Caco-2 (cell line): Measurements from ENCODE around the gene PATJ. TPM values are rescaled to one million over a fixed set of nuclear protein-coding genes. Genes with fewer than 3 reads are reported as not detected.

Experiments used
- BruUV-seq: library from RNA; stranded (reverse); fragments of 400-500 nt; replicated peaks from 2 replicates; lab custom pipeline; 2021; lab: Mats Ljungman, UMichigan
- CTCF ChIA-PET: fragments of 300-600 bp; sonication (Branson Sonifier 250); formaldehyde crosslinking; loops from one replicate; lab custom pipeline; 2022; ENCODE audit warnings: antibody characterized with exemption; lab: Charles Lee
- POLR2A ChIA-PET: fragments of 300-600 bp; sonication (Branson Sonifier 250); formaldehyde crosslinking; loops from one replicate; lab custom pipeline; 2022; ENCODE audit warnings: antibody characterized with exemption; lab: Charles Lee
- DNase-seq, 2 experiments: peaks; one replicate each; pipeline versions ENCODE4 v3.0.0 to v3.0.0-alpha.2; 2020 to 2022
- H3K27me3 ChIP-seq: replicated peaks from 2 replicates; pipeline ENCODE4 v1.6.0; 2011; ENCODE audit warnings: low read length; ENCODE audit not compliant: control insufficient read depth, insufficient read depth
- H3K36me3 ChIP-seq: 2 replicates; pipeline ENCODE4 v1.5.1; 2011; ENCODE audit warnings: low read length; ENCODE audit not compliant: control insufficient read depth, insufficient read depth
- H3K4me1 ChIP-seq: fragments of 250-450 bp; sonication (Bioruptor Pico); 2 replicates; pipeline ENCODE4 v1.5.1; 2020; ENCODE audit warnings: mild to moderate bottlenecking
- H3K4me3 ChIP-seq: 2 replicates; pipeline ENCODE4 v1.5.1; 2011; ENCODE audit warnings: low read depth, mild to moderate bottlenecking, control low read depth, low read length
- H3K9me3 ChIP-seq: fragments of 250-450 bp; sonication (Bioruptor Pico); 2 replicates; pipeline ENCODE4 v1.5.1; 2020; ENCODE audit warnings: mild to moderate bottlenecking, moderate library complexity
- H3K27ac Mint-ChIP-seq: one replicate; pipeline ENCODE4 v1.8.0; 2022; ENCODE audit warnings: mixed read lengths; ENCODE audit not compliant: unreplicated experiment
- H3K27me3 Mint-ChIP-seq: one replicate; pipeline ENCODE4 v1.8.0; 2022; ENCODE audit warnings: mixed read lengths; ENCODE audit not compliant: insufficient read depth, unreplicated experiment
- H3K36me3 Mint-ChIP-seq: one replicate; pipeline ENCODE4 v1.8.0; 2022; ENCODE audit warnings: mild to moderate bottlenecking, mixed read lengths; ENCODE audit not compliant: insufficient read depth, unreplicated experiment
- H3K4me1 Mint-ChIP-seq: one replicate; pipeline ENCODE4 v1.8.0; 2022; ENCODE audit warnings: low read depth, mixed read lengths; ENCODE audit not compliant: unreplicated experiment
- H3K4me3 Mint-ChIP-seq: one replicate; pipeline ENCODE4 v1.8.0; 2022; ENCODE audit warnings: mild to moderate bottlenecking, moderate library complexity, mixed read lengths; ENCODE audit not compliant: unreplicated experiment
- H3K9me3 Mint-ChIP-seq: one replicate; pipeline ENCODE4 v1.8.0; 2022; ENCODE audit warnings: mixed read lengths; ENCODE audit not compliant: unreplicated experiment
- CTCF ChIP-seq, 2 experiments: fragments of 200-600 bp in 1 of 2; IDR thresholded peaks; 1 replicate in 1 of 2; 2 replicates in 1 of 2; pipeline versions ENCODE4 v1.5.1 to v1.8.0; 2011 to 2022; ENCODE audit warnings: antibody characterized with exemption in 1 of 2, control low read depth in 1 of 2, inconsistent platforms in 1 of 2, low read depth in 1 of 2, low read length in 1 of 2, mild to moderate bottlenecking in 1 of 2, moderate library complexity in 1 of 2; ENCODE audit not compliant: insufficient read depth in 1 of 2, severe bottlenecking in 1 of 2, unreplicated experiment in 1 of 2
- intact Hi-C: fragments of 100-400 bp; cut with micrococcal nuclease; formaldehyde crosslinking; loops from one replicate; pipeline ENCODE4 v1.10.0; 2022; ENCODE audit not compliant: unreplicated experiment
- total RNA-seq: library from RNA; stranded (reverse); gene quantifications from 2 replicates; pipeline ENCODE4 v1.2.3, GENCODE V29; 2022

PATJ gene
- total RNA-seq, 1 experiment from 2014 or later = 31.6 TPM

GRCh38 chr1:62071695-62072094 lies 329.4 kb downstream of the PATJ start:
- DNase-seq = no peak
- intact Hi-C loops = no loop called here
- Histone ChIP-seq H3K27me3 (no peaks in the 10 kb centered on the region), H3K4me1 (no peaks in the 10 kb centered on the region), H3K4me3 (no peak overlapping the region), H3K36me3 (no peaks in the 10 kb centered on the region), H3K9me3 (no peaks in the 10 kb centered on the region; the same call in 1 of the 2 replicates)
- H3K36me3 Mint-ChIP-seq = peaks cover 8% of the 10 kb centered on the region
- H3K9me3 Mint-ChIP-seq = no peaks in the 10 kb centered on the region
- no peak overlapping the region for H3K27ac Mint-ChIP-seq
- H3K4me1 Mint-ChIP-seq = no peaks in the 10 kb centered on the region
- no peaks in the 10 kb centered on the region for H3K27me3 Mint-ChIP-seq
- ChIA-PET CTCF (no interaction called here), POLR2A (no interaction called here)
- no peak for TF ChIP-seq CTCF (IDR thresholded peaks at IDR 0.05; ENCODE audit: insufficient read depth in 1 of 2, low read depth in 1 of 2, low read length in 1 of 2, severe bottlenecking in 1 of 2, unreplicated experiment in 1 of 2)
- no peak overlapping the region for H3K4me3 Mint-ChIP-seq
- no TSS peak for BruUV-seq

GRCh38 chr1:62076286-62076685 lies 334.0 kb downstream of the PATJ start:
- POLR2A ChIA-PET = no interaction called here
- Histone ChIP-seq H3K4me1 (peaks cover 9% of the 10 kb centered on the region; the same call in 1 of the 2 replicates), H3K9me3 (no peaks in the 10 kb centered on the region; the same call in 1 of the 2 replicates), H3K36me3 (no peaks in the 10 kb centered on the region), H3K4me3 (no peak overlapping the region), H3K27me3 (no peaks in the 10 kb centered on the region)
- Mint-ChIP-seq H3K27ac (no peak overlapping the region), H3K36me3 (peaks cover 10% of the 10 kb centered on the region), H3K27me3 (no peaks in the 10 kb centered on the region), H3K4me1 (no peaks in the 10 kb centered on the region), H3K4me3 (no peak overlapping the region), H3K9me3 (no peaks in the 10 kb centered on the region)
- BruUV-seq = no TSS peak
- CTCF ChIA-PET = no interaction called here
- no peak for TF ChIP-seq CTCF (IDR thresholded peaks at IDR 0.05; ENCODE audit: insufficient read depth in 1 of 2, low read depth in 1 of 2, low read length in 1 of 2, severe bottlenecking in 1 of 2, unreplicated experiment in 1 of 2)
- intact Hi-C loops = no loop called here
- DNase-seq = no peak

- Mint-ChIP-seq H3K27me3 (no peaks in the 10 kb centered on the region), H3K36me3 (peaks cover 6% of the 10 kb centered on the region), H3K9me3 (no peaks in the 10 kb centered on the region), H3K27ac (no peak overlapping the region), H3K4me1 (no peaks in the 10 kb centered on the region), H3K4me3 (no peak overlapping the region)
- H3K36me3 ChIP-seq = no peaks in the 10 kb centered on the region
- no peaks in the 10 kb centered on the region; the same call in 1 of the 2 replicates for H3K9me3 ChIP-seq
- POLR2A ChIA-PET = no interaction called here
- no peak overlapping the region for H3K4me3 ChIP-seq
- peaks cover 9% of the 10 kb centered on the region; the same call in 1 of the 2 replicates for H3K4me1 ChIP-seq
- no peaks in the 10 kb centered on the region for H3K27me3 ChIP-seq
- DNase-seq = no peak
- no TSS peak for BruUV-seq
- CTCF ChIA-PET = no interaction called here
- no peak for TF ChIP-seq CTCF (IDR thresholded peaks at IDR 0.05; ENCODE audit: insufficient read depth in 1 of 2, low read depth in 1 of 2, low read length in 1 of 2, severe bottlenecking in 1 of 2, unreplicated experiment in 1 of 2)
- intact Hi-C loops = no loop called here
These were observed 335.5 kb downstream of the PATJ start for GRCh38 chr1:62077821-62078220.
